ENCODE data around the gene MUSK. TPM values are rescaled to one million over a fixed set of nuclear protein-coding genes. Genes with fewer than 3 reads are reported as not detected.

Gene MUSK
- total RNA-seq, 1 experiment from 2014 or later, result not detected

GRCh38 chr9:110775724-110776123 lies 107.1 kb downstream of the MUSK start:
- CTCF ChIA-PET, result no interaction called here
- H3K9me3 Mint-ChIP-seq, result no peaks in the 10 kb centered on the region
- no peak for ATAC-seq

GRCh38 chr9:110776221-110776620 lies 107.6 kb downstream of the MUSK start:
- H3K27ac Mint-ChIP-seq, result no peak overlapping the region
- ChIA-PET CTCF (no interaction called here), POLR2A (no interaction called here)
- H3K27me3 Mint-ChIP-seq (ENCODE audit: low read depth), result no peaks in the 10 kb centered on the region
- peaks cover 28% of the 10 kb centered on the region for H3K4me1 Mint-ChIP-seq
- no peak overlapping the region for H3K4me3 Mint-ChIP-seq
- DNase-seq (ENCODE audit: low spot score) (no peak), ATAC-seq (no peak)
- no peaks in the 10 kb centered on the region for H3K36me3 Mint-ChIP-seq
- TF ChIP-seq HMGA2 (CRISPR knock-in tag; IDR thresholded peaks at IDR 0.05) (no peak), SOX15 (CRISPR knock-in tag; IDR thresholded peaks at IDR 0.05) (no peak), ZNF396 (CRISPR knock-in tag; IDR thresholded peaks at IDR 0.05; ENCODE audit: borderline replicate concordance) (no peak), ZBTB21 (CRISPR knock-in tag; IDR thresholded peaks at IDR 0.05; ENCODE audit: borderline replicate concordance) (no peak)
- H3K9me3 Mint-ChIP-seq, result no peaks in the 10 kb centered on the region

More at GRCh38 chr9:110775724-110776123, 107.1 kb downstream of the MUSK start:
- TF ChIP-seq SOX15 (CRISPR knock-in tag; IDR thresholded peaks at IDR 0.05) (no peak), TEAD1 (CRISPR knock-in tag; IDR thresholded peaks at IDR 0.05) (no peak), HMGXB4 (CRISPR knock-in tag; IDR thresholded peaks at IDR 0.05) (no peak), E2F1 (CRISPR knock-in tag; IDR thresholded peaks at IDR 0.05) (no peak), ZNF138 (CRISPR knock-in tag; conservative IDR thresholded peaks at IDR 0.05) (no peak), MYBL2 (CRISPR knock-in tag; IDR thresholded peaks at IDR 0.05) (no peak), FOXP1 (CRISPR knock-in tag; IDR thresholded peaks at IDR 0.05; ENCODE audit: borderline replicate concordance) (no peak), IRF2 (CRISPR knock-in tag; IDR thresholded peaks at IDR 0.05; ENCODE audit: borderline replicate concordance, low read depth) (no peak), ATF3 (CRISPR knock-in tag; conservative IDR thresholded peaks at IDR 0.05) (no peak), SMAD3 (CRISPR knock-in tag; IDR thresholded peaks at IDR 0.05; ENCODE audit: borderline replicate concordance) (no peak), ETV6 (CRISPR knock-in tag; IDR thresholded peaks at IDR 0.05) (no peak), PRRX2 (CRISPR knock-in tag; IDR thresholded peaks at IDR 0.05) (no peak)
- TF ChIP-seq, protein P1, sequence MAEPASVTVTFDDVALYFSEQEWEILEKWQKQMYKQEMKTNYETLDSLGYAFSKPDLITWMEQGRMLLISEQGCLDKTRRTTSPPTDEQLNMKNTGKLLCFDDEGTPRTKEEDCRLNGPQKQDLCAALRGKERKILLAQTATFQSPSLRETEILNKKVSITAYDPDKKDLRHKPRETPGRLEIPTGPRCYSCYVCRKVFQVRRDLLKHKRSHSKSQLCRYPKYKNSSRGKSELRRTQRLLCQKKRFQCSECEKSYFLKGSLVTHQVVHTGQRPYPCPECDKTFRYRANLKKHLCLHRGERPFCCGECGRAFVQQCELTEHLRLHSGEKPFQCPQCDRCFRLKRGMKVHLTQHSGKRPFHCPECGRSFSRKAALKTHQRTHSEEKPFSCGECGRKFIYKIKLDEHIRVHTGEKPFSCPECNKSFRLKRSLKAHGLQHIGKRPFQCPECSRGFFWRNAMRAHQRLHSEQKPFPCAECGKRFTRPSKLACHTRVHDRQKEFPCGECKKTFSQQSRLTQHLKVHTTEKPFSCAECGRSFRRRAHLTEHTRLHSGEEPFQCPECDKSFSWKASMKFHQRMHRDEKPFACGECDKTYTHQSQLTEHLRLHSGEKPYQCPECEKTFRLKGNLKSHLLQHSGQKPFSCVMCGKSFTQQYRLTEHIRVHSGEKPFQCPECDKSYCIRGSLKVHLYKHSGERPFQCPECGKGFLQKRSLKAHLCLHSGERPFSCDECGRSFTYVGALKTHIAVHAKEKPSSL (CRISPR knock-in tag; conservative IDR thresholded peaks at IDR 0.05), result no peak
- Mint-ChIP-seq H3K36me3 (no peaks in the 10 kb centered on the region), H3K27ac (no peak overlapping the region), H3K27me3 (ENCODE audit: low read depth) (no peaks in the 10 kb centered on the region), H3K4me3 (no peak overlapping the region), H3K4me1 (peaks cover 28% of the 10 kb centered on the region)
- no peak for DNase-seq (ENCODE audit: low spot score)
- POLR2A ChIA-PET, result no interaction called here

DNA sequence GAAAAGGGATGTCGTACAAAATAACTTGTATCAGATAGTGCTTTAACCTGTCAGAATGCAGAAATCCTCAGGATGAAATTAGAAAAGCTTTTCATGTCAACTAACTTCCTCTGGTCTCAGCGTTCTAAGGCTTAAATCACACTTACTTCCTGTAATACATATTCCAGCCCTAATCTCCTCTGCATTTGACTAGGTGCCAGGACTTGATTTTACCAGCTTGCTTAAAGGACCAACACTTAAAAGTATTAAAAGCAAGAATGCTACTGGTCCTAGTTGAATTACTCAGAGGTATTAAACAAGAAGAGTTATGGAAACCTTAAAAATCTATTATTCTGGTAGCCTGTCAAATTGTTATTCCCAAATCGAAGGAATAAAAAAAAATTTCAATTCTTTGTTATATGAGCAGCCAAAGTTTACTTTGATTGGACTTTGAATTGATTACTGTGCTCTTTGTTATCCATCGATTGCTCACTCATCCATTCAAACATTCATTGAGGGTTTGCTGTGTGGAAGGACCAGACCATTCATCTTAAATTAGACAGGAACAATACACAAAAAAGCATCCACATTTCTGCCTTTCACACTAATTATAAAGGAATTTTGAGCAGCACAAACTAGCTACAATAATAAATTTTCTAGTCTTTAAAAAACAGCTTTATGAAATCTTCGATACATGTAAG lies 108.7 kb downstream of the MUSK start:
- TF ChIP-seq ZNF317 (CRISPR knock-in tag; IDR thresholded peaks at IDR 0.05; ENCODE audit: borderline replicate concordance, low read depth) (no peak), ATF2 (CRISPR knock-in tag; IDR thresholded peaks at IDR 0.05; ENCODE audit: borderline replicate concordance, low read depth) (no peak), ZNF219 (CRISPR knock-in tag; IDR thresholded peaks at IDR 0.05; ENCODE audit: borderline replicate concordance) (no peak)
- TF ChIP-seq, protein P2, sequence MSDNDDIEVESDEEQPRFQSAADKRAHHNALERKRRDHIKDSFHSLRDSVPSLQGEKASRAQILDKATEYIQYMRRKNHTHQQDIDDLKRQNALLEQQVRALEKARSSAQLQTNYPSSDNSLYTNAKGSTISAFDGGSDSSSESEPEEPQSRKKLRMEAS (CRISPR knock-in tag; IDR thresholded peaks at IDR 0.05), result no peak
- ChIA-PET CTCF (no interaction called here), POLR2A (no interaction called here)
- no peaks in the 10 kb centered on the region for H3K36me3 Mint-ChIP-seq
- H3K27me3 Mint-ChIP-seq (ENCODE audit: low read depth), result no peaks in the 10 kb centered on the region; the same call in 1 of the 2 replicates
- ATAC-seq (no peak), DNase-seq (ENCODE audit: low spot score) (no peak)
- H3K4me3 Mint-ChIP-seq, result no peak overlapping the region
- H3K4me1 Mint-ChIP-seq, result peaks cover 28% of the 10 kb centered on the region
- no peak overlapping the region for H3K27ac Mint-ChIP-seq
- no peaks in the 10 kb centered on the region for H3K9me3 Mint-ChIP-seq
